Erythroblast (primary cell): ENCODE data around the gene BMPR1B.

Source experiments
- GATA1 ChIP-seq: IDR thresholded peaks from 2 replicates; pipeline ENCODE4 v1.6.1; 2011; ENCODE audit warnings: low read depth, mild to moderate bottlenecking, control low read depth, low read length, moderate library complexity
- POLR2A ChIP-seq: IDR thresholded peaks from 2 replicates; pipeline ENCODE4 v1.6.1; 2011; ENCODE audit warnings: mild to moderate bottlenecking, low read length

GRCh38 chr4:94767446-94767845 is 9.7 kb downstream of the BMPR1B start:
- TF ChIP-seq POLR2A (no peak), GATA1 (no peak)
